ENCODE results near the gene PARVB. TPM values are rescaled to one million over a fixed set of nuclear protein-coding genes. Genes with fewer than 3 reads are reported as not detected.

PARVB gene
- total RNA-seq, 1 donor from 2014 or later, result 122 TPM

DNA sequence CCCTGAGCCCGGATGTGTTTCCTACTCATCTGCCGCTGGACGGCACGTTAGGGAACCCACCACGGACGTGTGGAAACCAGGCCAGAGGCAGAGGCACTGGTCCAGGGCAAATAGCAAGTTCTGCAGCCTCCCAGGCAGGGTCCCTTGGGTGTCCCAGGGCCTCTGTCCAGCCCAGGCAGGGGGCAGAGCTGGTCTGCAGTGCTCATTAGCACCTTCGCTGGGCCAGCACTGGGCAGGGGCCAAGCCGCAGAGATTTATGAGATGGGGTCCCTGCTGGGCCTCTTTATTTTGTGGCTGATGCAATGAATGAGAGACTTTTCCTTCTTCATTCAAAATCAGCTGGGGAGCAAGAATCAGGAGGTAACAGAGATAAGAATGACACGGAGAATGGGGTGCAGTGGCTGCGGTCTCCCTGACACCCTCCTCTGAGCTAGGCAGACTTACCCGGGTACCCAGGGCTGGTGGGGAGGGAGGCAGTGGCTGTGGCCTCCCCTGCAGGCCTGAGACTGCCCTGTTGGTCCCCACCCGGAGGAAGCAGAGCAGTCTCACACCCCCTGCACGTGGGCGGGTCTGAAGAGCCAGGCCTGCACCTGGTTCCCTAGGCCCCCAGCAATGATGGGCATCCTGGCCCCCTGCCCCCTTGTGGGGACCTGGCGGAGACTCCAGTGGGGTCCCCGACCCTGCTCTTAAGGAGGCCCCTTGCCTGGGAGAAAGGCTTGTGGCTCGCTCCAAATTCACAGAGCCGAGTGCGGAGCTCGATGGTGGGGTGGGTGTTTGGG is 142.6 kb downstream of the PARVB start:
- Mint-ChIP-seq H3K4me1 (ENCODE audit: low read depth) (no peaks in the 10 kb centered on the region), H3K4me3 (ENCODE audit: low read depth) (no peak overlapping the region), H3K27me3 (ENCODE audit: low read depth) (no peaks in the 10 kb centered on the region), H3K9me3 (no peaks in the 10 kb centered on the region), H3K27ac (no peak overlapping the region), H3K36me3 (ENCODE audit: low read depth) (no peaks in the 10 kb centered on the region)
- DNase-seq (ENCODE audit: low spot score), result no peak
- intact Hi-C loops (cut with micrococcal nuclease), result no loop called here

DNA sequence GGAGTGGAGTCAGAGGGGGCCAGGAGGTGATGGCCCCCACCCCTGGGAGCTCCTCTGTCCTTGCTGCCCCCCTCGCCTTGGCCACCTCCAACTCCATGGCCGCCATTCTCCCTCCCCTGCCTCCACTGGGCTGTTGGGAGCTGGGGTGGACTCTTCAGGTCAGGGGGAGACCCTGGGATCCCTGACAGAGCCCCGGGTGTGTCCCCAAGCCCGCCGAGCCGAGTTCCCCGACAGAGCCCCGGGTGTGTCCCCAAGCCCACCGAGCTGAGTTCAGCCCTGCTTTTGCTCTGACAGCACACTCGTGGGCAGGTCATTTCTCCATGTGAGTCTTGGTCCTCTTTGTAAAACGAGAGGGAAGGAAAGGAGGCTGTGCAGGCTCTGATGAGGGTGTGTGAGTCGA is 143.4 kb downstream of the PARVB start:
- no peaks in the 10 kb centered on the region for H3K9me3 Mint-ChIP-seq
- no peak overlapping the region for H3K27ac Mint-ChIP-seq
- DNase-seq (ENCODE audit: low spot score), result no peak
- H3K36me3 Mint-ChIP-seq (ENCODE audit: low read depth), result no peaks in the 10 kb centered on the region
- intact Hi-C loops (cut with micrococcal nuclease), result no loop called here
- H3K27me3 Mint-ChIP-seq (ENCODE audit: low read depth), result no peaks in the 10 kb centered on the region
- no peaks in the 10 kb centered on the region for H3K4me1 Mint-ChIP-seq (ENCODE audit: low read depth)
- no peak overlapping the region for H3K4me3 Mint-ChIP-seq (ENCODE audit: low read depth)

DNA sequence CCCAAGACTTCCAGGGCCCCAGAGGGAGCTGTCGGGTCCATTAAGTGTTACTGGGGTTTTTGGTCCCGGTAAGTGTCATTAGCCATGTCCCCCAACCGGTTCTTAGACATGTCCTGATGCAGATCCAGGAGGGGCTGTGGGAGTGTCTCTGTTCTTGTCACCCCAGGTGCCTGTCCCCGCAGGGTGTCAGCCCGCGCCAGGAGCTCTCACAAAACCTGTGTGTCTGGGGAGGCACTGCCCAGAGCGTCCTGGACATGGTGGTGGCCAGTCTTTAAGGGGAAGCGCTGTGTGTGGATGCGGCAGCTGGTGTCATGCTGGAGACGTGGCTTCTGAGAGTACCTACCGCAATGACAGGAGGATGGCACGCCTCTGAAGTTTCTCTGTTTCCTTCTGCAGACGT is 144.1 kb downstream of the PARVB start:
- no peak overlapping the region for H3K27ac Mint-ChIP-seq
- H3K36me3 Mint-ChIP-seq (ENCODE audit: low read depth), result no peaks in the 10 kb centered on the region
- H3K9me3 Mint-ChIP-seq, result no peaks in the 10 kb centered on the region
- no peaks in the 10 kb centered on the region for H3K4me1 Mint-ChIP-seq (ENCODE audit: low read depth)
- no peak for DNase-seq (ENCODE audit: low spot score)
- intact Hi-C loops (cut with micrococcal nuclease), result no loop called here
- no peak overlapping the region for H3K4me3 Mint-ChIP-seq (ENCODE audit: low read depth)
- H3K27me3 Mint-ChIP-seq (ENCODE audit: low read depth), result no peaks in the 10 kb centered on the region

DNA sequence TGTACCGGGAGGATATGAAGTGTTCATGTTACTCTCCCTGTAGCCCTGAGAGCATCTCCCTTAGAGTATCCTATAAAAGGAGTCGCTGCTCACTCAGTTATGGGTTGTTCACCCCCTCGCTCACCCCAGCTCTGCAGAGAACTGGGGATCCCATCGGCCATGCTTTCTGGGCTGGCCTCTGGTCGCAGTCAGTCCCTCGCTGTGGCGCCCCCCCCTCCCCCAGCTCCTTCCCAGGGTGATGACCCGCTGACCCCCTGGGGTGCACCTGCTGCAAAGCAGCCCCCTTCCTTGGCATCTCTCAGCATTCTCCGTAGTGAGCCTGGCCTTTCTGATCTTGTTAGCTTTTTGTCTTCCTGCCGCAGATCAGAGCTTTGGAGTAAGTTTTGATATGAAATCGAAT is 146.4 kb downstream of the PARVB start:
- no peak overlapping the region for H3K27ac Mint-ChIP-seq
- intact Hi-C loops (cut with micrococcal nuclease), result no loop called here
- no peaks in the 10 kb centered on the region for H3K4me1 Mint-ChIP-seq (ENCODE audit: low read depth)
- no peak overlapping the region for H3K4me3 Mint-ChIP-seq (ENCODE audit: low read depth)
- H3K9me3 Mint-ChIP-seq, result no peaks in the 10 kb centered on the region
- H3K27me3 Mint-ChIP-seq (ENCODE audit: low read depth), result no peaks in the 10 kb centered on the region
- no peaks in the 10 kb centered on the region for H3K36me3 Mint-ChIP-seq (ENCODE audit: low read depth)
- DNase-seq (ENCODE audit: low spot score), result no peak

DNA sequence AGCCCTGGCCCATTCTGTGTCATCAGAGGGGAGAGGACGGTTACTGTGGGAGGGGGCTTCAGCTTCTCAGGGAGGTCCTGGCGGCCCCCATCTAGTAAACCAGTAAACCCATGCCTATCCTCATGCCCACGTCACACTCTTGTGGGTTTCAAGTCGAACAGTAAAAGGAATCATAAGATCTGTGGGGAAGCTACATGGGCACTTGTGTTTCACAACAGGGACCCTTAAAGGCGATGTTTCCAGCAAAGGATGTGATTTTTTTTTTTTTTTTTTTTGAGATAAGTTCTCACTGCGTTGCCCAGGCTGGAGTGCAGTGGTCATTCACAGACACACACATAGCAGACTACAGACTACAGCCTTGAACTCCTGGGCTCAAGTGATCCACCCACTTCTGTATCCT is 147.5 kb downstream of the PARVB start:
- no peaks in the 10 kb centered on the region for H3K4me1 Mint-ChIP-seq (ENCODE audit: low read depth)
- intact Hi-C loops (cut with micrococcal nuclease), result no loop called here
- no peaks in the 10 kb centered on the region for H3K36me3 Mint-ChIP-seq (ENCODE audit: low read depth)
- no peak for DNase-seq (ENCODE audit: low spot score)
- no peak overlapping the region for H3K27ac Mint-ChIP-seq
- peaks cover under 1% of the 10 kb centered on the region for H3K27me3 Mint-ChIP-seq (ENCODE audit: low read depth)
- no peak overlapping the region for H3K4me3 Mint-ChIP-seq (ENCODE audit: low read depth)
- no peaks in the 10 kb centered on the region for H3K9me3 Mint-ChIP-seq

DNA sequence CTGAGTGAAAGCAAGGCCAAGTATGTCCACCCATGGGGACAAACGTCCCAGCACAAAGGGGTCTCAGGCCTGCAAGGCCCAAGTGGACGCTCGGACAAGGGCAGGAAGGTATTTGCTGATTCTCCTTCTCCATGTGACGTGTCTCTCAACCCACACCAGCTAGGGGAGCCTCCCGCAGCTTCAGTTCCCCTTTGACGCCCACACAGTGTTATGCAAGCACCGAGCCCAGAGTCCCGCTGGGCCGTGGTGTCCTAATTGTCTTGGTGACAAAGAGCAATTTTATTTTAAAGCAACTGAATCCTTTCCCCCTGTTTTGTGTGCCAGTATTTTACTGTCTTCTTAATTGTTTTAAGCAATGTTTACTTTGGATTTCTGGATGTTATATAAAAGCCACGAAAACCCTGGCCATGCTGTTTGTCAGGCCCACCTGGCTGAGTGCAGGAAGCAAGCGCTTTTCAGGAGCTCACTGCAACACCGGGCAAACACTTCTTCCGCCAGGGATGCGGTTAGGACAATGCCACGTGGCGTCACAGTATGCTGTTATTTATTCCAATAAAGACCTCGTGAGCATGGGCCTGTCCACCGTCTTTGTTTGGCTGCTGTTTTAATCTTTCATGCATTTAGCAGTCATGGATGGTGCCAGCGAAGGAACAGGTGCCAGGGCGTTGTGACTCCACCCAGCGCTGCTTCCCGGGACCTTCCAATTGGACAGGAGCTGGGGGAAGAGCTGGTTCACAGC is 148.4 kb downstream of the PARVB start:
- DNase-seq (ENCODE audit: low spot score), result no peak
- Mint-ChIP-seq H3K27ac (no peak overlapping the region), H3K4me3 (ENCODE audit: low read depth) (no peak overlapping the region), H3K27me3 (ENCODE audit: low read depth) (peaks cover 4% of the 10 kb centered on the region), H3K4me1 (ENCODE audit: low read depth) (no peaks in the 10 kb centered on the region), H3K36me3 (ENCODE audit: low read depth) (no peaks in the 10 kb centered on the region), H3K9me3 (no peaks in the 10 kb centered on the region)
- intact Hi-C loops (cut with micrococcal nuclease), result no loop called here

DNA sequence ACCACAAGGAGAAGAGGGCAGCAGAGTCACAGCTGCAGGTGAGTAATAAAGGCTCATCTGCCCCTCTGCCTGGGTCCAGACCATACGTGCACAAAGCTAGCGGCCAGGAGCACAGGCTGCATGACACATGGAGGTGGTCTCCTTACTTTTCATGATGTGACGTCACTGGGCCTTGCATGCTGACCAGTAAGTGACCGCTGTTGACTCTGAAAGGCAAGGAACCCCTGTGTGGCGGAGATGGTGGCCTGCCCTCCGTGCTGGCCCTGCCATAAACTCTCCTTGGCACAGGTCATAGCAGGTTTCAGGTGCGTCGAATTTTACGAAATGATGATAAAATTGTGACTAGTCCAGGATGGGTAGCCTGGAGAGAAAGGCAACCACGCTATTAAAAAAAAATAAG is 149.1 kb downstream of the PARVB start:
- intact Hi-C loops (cut with micrococcal nuclease), result no loop called here
- no peak for DNase-seq (ENCODE audit: low spot score)
- Mint-ChIP-seq H3K36me3 (ENCODE audit: low read depth) (no peaks in the 10 kb centered on the region), H3K4me3 (ENCODE audit: low read depth) (no peak overlapping the region), H3K27ac (no peak overlapping the region), H3K4me1 (ENCODE audit: low read depth) (no peaks in the 10 kb centered on the region), H3K9me3 (no peaks in the 10 kb centered on the region), H3K27me3 (ENCODE audit: low read depth) (peaks cover 7% of the 10 kb centered on the region)

DNA sequence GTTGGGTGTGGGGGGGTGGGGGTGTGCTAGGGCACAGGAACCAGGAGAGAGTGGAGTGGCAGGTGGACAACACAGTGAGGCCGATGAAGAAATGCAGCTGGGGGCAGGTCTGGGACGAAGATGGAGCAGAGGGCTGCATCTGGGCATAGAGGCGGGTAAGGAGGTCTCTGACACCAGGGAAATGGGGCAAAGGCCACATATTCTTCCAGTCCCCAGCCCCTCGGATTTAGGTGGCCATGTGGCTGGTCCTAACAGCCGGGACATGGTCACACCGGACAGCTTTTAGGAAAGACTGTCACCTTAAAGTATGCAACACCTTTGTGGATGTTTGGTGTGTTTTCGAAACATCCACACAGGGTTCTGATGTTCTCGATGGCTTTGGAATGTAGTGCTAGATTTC is 151.6 kb downstream of the PARVB start:
- Mint-ChIP-seq H3K27me3 (ENCODE audit: low read depth) (peaks cover 9% of the 10 kb centered on the region), H3K9me3 (no peaks in the 10 kb centered on the region), H3K36me3 (ENCODE audit: low read depth) (no peaks in the 10 kb centered on the region), H3K4me3 (ENCODE audit: low read depth) (no peak overlapping the region), H3K27ac (no peak overlapping the region), H3K4me1 (ENCODE audit: low read depth) (peaks cover 6% of the 10 kb centered on the region)
- no peak for DNase-seq (ENCODE audit: low spot score)
- intact Hi-C loops (cut with micrococcal nuclease), result no loop called here

DNA sequence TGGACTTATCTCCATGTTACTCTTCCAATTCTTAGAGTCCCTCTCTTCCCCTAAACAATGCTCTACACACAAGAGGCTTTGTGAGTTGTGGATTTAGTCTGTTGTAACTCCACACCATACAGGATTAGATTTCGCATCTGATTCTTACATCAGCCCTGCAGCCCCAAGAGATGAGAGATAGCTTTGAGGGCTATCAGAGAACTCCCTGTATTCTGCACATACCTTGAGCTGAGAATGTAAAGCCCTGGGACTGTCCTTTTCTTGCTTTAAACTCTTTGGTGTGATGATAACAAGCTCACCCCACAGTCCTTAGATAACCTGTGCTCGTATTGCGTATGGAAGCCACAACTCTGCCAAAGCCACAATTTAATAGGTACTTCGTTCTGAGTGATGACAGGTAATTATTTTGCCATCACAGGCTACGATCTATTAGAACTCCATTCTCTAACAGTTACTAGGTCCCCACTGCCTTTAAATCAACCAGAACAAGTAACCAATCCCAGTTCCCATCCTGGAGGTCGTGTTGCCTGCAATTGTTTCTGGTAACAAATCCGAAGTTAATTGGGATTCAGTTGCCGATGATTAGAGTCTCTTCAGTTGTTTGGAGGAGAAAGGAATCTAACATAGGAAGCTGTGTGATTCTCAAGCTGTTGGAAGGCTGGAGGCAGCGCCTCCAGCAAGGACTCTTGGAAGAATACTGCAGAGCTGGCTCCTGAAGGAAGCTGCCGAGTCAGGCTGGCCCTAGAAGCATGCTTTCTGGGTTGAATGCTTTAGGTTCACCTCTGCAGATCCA is 155.3 kb downstream of the PARVB start:
- Mint-ChIP-seq H3K4me3 (ENCODE audit: low read depth) (no peak overlapping the region), H3K4me1 (ENCODE audit: low read depth) (peaks cover 18% of the 10 kb centered on the region), H3K27ac (no peak overlapping the region), H3K36me3 (ENCODE audit: low read depth) (peaks cover 12% of the 10 kb centered on the region), H3K9me3 (no peaks in the 10 kb centered on the region), H3K27me3 (ENCODE audit: low read depth) (peaks cover 9% of the 10 kb centered on the region)
- intact Hi-C loops (cut with micrococcal nuclease), result no loop called here
- no peak for DNase-seq (ENCODE audit: low spot score)

DNA sequence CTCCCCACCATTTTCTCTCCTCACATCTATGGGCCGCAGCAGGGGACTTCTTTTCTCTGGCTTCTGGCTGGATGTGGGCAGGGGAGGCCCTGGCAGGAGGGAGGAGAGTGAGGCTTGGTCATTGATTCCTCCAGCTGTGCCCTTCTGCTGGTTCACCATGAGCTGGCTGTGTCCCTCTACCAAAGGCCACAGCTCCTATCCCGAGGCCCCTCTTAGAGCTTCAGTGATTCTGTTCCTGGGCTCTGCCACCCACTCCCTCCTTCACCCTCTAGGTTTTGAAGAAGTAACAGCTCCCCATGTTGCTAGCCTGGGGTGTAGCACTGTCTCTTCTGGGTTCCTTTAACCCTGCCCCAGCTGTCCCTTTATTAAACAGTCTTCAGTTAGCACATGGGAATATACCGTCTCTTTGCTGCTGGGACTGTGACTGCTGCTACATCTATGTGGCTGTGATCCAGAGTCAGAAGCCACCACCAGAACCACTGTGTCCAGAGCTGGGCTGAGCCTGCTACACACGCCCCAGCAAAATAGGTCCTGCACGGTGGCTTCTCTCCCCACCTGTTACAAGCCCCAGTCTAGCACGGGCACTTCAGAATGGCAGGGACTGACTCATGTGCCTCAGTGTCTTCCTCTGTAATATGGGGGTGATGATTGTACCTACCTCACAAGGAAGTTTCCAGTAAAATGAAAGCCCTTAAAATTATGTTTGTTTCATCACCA is 156.0 kb downstream of the PARVB start:
- H3K27ac Mint-ChIP-seq, result no peak overlapping the region
- peaks cover 21% of the 10 kb centered on the region for H3K4me1 Mint-ChIP-seq (ENCODE audit: low read depth)
- no peaks in the 10 kb centered on the region for H3K9me3 Mint-ChIP-seq
- no peak overlapping the region for H3K4me3 Mint-ChIP-seq (ENCODE audit: low read depth)
- H3K27me3 Mint-ChIP-seq (ENCODE audit: low read depth), result peaks cover 9% of the 10 kb centered on the region
- DNase-seq (ENCODE audit: low spot score), result no peak
- intact Hi-C loops (cut with micrococcal nuclease), result loop anchor here (10.0 kb wide), 1 partner anchor 155 kb away; the partner anchor contains the start of gene PARVB
- peaks cover 20% of the 10 kb centered on the region for H3K36me3 Mint-ChIP-seq (ENCODE audit: low read depth)

DNA sequence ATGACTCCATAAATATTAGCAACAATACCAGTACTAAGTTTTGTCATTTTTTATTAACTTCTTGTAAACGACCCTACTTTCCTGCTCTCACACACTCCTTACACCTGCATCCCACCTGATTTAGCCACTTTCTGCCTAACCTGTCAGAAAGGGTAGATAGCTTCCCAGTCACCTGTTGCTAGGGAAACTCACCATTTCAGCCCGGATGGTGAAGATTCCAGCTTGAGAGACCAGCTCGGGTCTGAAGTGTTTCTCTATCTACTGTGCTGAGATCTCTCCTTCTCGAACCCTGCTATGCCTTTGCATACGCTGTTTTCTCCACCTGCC is 156.6 kb downstream of the PARVB start, which contains the start of gene PARVG:
Gene PARVG (plus strand): TSS at position 220 of the 327 bp plus-strand sequence. CDS start 2,405 bp downstream, outside the sequence.
- peaks cover 21% of the 10 kb centered on the region for H3K4me1 Mint-ChIP-seq (ENCODE audit: low read depth)
- H3K9me3 Mint-ChIP-seq, result no peaks in the 10 kb centered on the region
- H3K4me3 Mint-ChIP-seq (ENCODE audit: low read depth), result peak within 1 kb of the TSS; percentile 83
- peak within 1 kb of the TSS; percentile 92 for H3K27ac Mint-ChIP-seq
- H3K36me3 Mint-ChIP-seq (ENCODE audit: low read depth), result peaks cover 24% of the 10 kb centered on the region
- intact Hi-C loops (cut with micrococcal nuclease), result loop anchor here (10.0 kb wide), 1 partner anchor 156 kb away; the partner anchor contains the start of gene PARVB
- peak; percentile 30 for DNase-seq (ENCODE audit: low spot score)
- peaks cover 9% of the 10 kb centered on the region for H3K27me3 Mint-ChIP-seq (ENCODE audit: low read depth)

All from activated T-helper 2 cell treated with anti-CD3 and anti-CD28 coated beads, Interferon-gamma antibody, Interleukin-2, Interleukin-4, amounts not matched to agents 10 μg/mL and 5 μg/mL and 100 μg/mL, durations not matched to agents 14 hours and 24 hours and 36 hours (primary cell).